ENCODE results near the gene PBX3. TPM values are rescaled to one million over a fixed set of nuclear protein-coding genes. Genes with fewer than 3 reads are reported as not detected.

The PBX3 gene
- total and polyA plus RNA-seq, 10 donors = 7.2 to 58.4 (median 34.1) TPM

- 94 to 97% (median 96%) methylated on average over 5 of the region's 5 CpGs for WGBS, 5 donors
Observed at GRCh38 chr9:125956102-125956501, 208.9 kb downstream of the PBX3 start.

GRCh38 chr9:125959315-125959714, 212.1 kb downstream of the PBX3 start:
- 90 to 100% (median 95%) methylated on average over 3 of the region's 3 CpGs for WGBS, 5 donors

More at GRCh38 chr9:125956102-125956501, 208.9 kb downstream of the PBX3 start:
- H3K27ac ChIP-seq = no peak overlapping the region
- H3K36me3 ChIP-seq = peaks cover 0 to 21% (median 0%) of the 10 kb centered on the region in 6 donors
- H3K9me3 ChIP-seq = no peaks in the 10 kb centered on the region
- H3K27me3 ChIP-seq (replicated peaks in 1 of 7) = no peaks in the 10 kb centered on the region
- no peak for DNase-seq
- no peaks in the 10 kb centered on the region for H3K4me1 ChIP-seq
- no peak overlapping the region for H3K4me3 ChIP-seq
- intact Hi-C loops (cut with DNase I; ENCODE audit: low total_unique reads) = no loop called here
- TF ChIP-seq POLR2A (IDR thresholded peaks at IDR 0.05) (no peak), CTCF (IDR thresholded peaks at IDR 0.05 in 8 of 11, conservative IDR thresholded peaks at IDR 0.05 in 3 of 11) (no peak)

GRCh38 chr9:125959951-125960619, 212.9 kb downstream of the PBX3 start:
- Histone ChIP-seq H3K9me3 (no peaks in the 10 kb centered on the region), H3K4me3 (no peak overlapping the region), H3K4me1 (peaks cover 0 to 8% (median 0%) of the 10 kb centered on the region in 6 donors), H3K27me3 (replicated peaks in 1 of 7) (no peaks in the 10 kb centered on the region), H3K36me3 (peaks cover 0 to 60% (median 12%) of the 10 kb centered on the region in 6 donors), H3K27ac (no peak overlapping the region)
- intact Hi-C loops (cut with DNase I; ENCODE audit: low total_unique reads) = no loop called here
- WGBS, 5 donors = 90 to 94% (median 93%) methylated on average over 6 of the region's 6 CpGs
- TF ChIP-seq POLR2AphosphoS5 (IDR thresholded peaks at IDR 0.05) = no peak
- no peak for TF ChIP-seq CTCF (IDR thresholded peaks at IDR 0.05 in 8 of 11, conservative IDR thresholded peaks at IDR 0.05 in 3 of 11)
- TF ChIP-seq POLR2A (IDR thresholded peaks at IDR 0.05) = no peak
- DNase-seq = no peak

More at GRCh38 chr9:125959315-125959714, 212.1 kb downstream of the PBX3 start:
- no peaks in the 10 kb centered on the region for H3K27me3 ChIP-seq (replicated peaks in 1 of 7)
- no peak overlapping the region for H3K4me3 ChIP-seq
- no peak for TF ChIP-seq POLR2AphosphoS5 (IDR thresholded peaks at IDR 0.05)
- no peak for TF ChIP-seq CTCF (IDR thresholded peaks at IDR 0.05 in 8 of 11, conservative IDR thresholded peaks at IDR 0.05 in 3 of 11)
- TF ChIP-seq POLR2A (IDR thresholded peaks at IDR 0.05) = no peak
- H3K4me1 ChIP-seq = peaks cover 0 to 8% (median 0%) of the 10 kb centered on the region in 6 donors
- peaks cover 0 to 52% (median 10%) of the 10 kb centered on the region in 6 donors for H3K36me3 ChIP-seq
- no peaks in the 10 kb centered on the region for H3K9me3 ChIP-seq
- intact Hi-C loops (cut with DNase I; ENCODE audit: low total_unique reads) = no loop called here
- H3K27ac ChIP-seq = no peak overlapping the region
- no peak for DNase-seq

GRCh38 chr9:125960626-125961025, 213.5 kb downstream of the PBX3 start:
- no peak for TF ChIP-seq POLR2A (IDR thresholded peaks at IDR 0.05)
- no peak for TF ChIP-seq POLR2AphosphoS5 (IDR thresholded peaks at IDR 0.05)
- no peak for TF ChIP-seq CTCF (IDR thresholded peaks at IDR 0.05 in 8 of 11, conservative IDR thresholded peaks at IDR 0.05 in 3 of 11)
- H3K4me3 ChIP-seq = no peak overlapping the region
- DNase-seq = no peak
- 88 to 97% (median 93%) methylated on average over 8 of the region's 8 CpGs for WGBS, 5 donors
- peaks cover 0 to 66% (median 15%) of the 10 kb centered on the region in 6 donors for H3K36me3 ChIP-seq
- intact Hi-C loops (cut with DNase I; ENCODE audit: low total_unique reads) = no loop called here
- no peaks in the 10 kb centered on the region for H3K27me3 ChIP-seq (replicated peaks in 1 of 7)
- no peaks in the 10 kb centered on the region for H3K9me3 ChIP-seq
- H3K4me1 ChIP-seq = peaks cover 0 to 8% (median 0%) of the 10 kb centered on the region in 6 donors
- H3K27ac ChIP-seq = no peak overlapping the region
